NCI-H1694 (cell line): ENCODE measurements around the gene KCND3.

ENCODE experiments used
- DNase-seq: peaks from one replicate; lab custom pipeline; 2025; lab: John Stamatoyannopoulos, UW

Gene KCND3

GRCh38 chr1:111959436-111959835 lies 30.0 kb downstream of the KCND3 start:
- DNase-seq, result no peak

- DNase-seq, result no peak
Measured at GRCh38 chr1:111958851-111959250, 30.6 kb downstream of the KCND3 start.

- DNase-seq, result no peak
Measured at GRCh38 chr1:111958075-111958474, 31.4 kb downstream of the KCND3 start.

GRCh38 chr1:111956155-111956771 lies 33.2 kb downstream of the KCND3 start:
- DNase-seq, result no peak

- DNase-seq, result peak; percentile 69
Measured at GRCh38 chr1:111955755-111956154, 33.7 kb downstream of the KCND3 start.

GRCh38 chr1:111953797-111954196 lies 35.7 kb downstream of the KCND3 start:
- no peak for DNase-seq

GRCh38 chr1:111952125-111952657 lies 37.3 kb downstream of the KCND3 start:
- DNase-seq, result no peak

GRCh38 chr1:111948209-111949171 lies 41.0 kb downstream of the KCND3 start:
- DNase-seq, result peak; percentile 48

GRCh38 chr1:111943846-111944749 lies 45.4 kb downstream of the KCND3 start:
- no peak for DNase-seq

GRCh38 chr1:111943066-111943465 lies 46.4 kb downstream of the KCND3 start:
- DNase-seq, result no peak

- no peak for DNase-seq
Measured at GRCh38 chr1:111938536-111938935, 50.9 kb downstream of the KCND3 start.

- no peak for DNase-seq
Measured at GRCh38 chr1:111938123-111938522, 51.3 kb downstream of the KCND3 start.

GRCh38 chr1:111937147-111937725 lies 52.2 kb downstream of the KCND3 start:
- DNase-seq, result no peak

GRCh38 chr1:111934106-111934852 lies 55.2 kb downstream of the KCND3 start:
- no peak for DNase-seq

- DNase-seq, result no peak
Measured at GRCh38 chr1:111930356-111930755, 59.1 kb downstream of the KCND3 start.

GRCh38 chr1:111928531-111928930 lies 60.9 kb downstream of the KCND3 start:
- DNase-seq, result no peak

- DNase-seq, result no peak
Measured at GRCh38 chr1:111927652-111928051, 61.8 kb downstream of the KCND3 start.

- DNase-seq, result no peak
Measured at GRCh38 chr1:111924786-111925185, 64.7 kb downstream of the KCND3 start.

GRCh38 chr1:111923766-111924165 lies 65.7 kb downstream of the KCND3 start:
- DNase-seq, result no peak

GRCh38 chr1:111921948-111922347 lies 67.5 kb downstream of the KCND3 start:
- DNase-seq, result no peak
